Measurements from ENCODE around the gene IQCH.
"Not testable (repeated sequence)": the region's sequence is repeated elsewhere in the genome, so short reads cannot be mapped to it uniquely, and the experiment has no call there.

- TF ChIP-seq, protein P1, sequence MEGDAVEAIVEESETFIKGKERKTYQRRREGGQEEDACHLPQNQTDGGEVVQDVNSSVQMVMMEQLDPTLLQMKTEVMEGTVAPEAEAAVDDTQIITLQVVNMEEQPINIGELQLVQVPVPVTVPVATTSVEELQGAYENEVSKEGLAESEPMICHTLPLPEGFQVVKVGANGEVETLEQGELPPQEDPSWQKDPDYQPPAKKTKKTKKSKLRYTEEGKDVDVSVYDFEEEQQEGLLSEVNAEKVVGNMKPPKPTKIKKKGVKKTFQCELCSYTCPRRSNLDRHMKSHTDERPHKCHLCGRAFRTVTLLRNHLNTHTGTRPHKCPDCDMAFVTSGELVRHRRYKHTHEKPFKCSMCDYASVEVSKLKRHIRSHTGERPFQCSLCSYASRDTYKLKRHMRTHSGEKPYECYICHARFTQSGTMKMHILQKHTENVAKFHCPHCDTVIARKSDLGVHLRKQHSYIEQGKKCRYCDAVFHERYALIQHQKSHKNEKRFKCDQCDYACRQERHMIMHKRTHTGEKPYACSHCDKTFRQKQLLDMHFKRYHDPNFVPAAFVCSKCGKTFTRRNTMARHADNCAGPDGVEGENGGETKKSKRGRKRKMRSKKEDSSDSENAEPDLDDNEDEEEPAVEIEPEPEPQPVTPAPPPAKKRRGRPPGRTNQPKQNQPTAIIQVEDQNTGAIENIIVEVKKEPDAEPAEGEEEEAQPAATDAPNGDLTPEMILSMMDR (conservative IDR thresholded peaks at IDR 0.05) = not testable (repeated sequence)
- not testable (repeated sequence) for TF ChIP-seq ZFX (IDR thresholded peaks at IDR 0.05)
These were observed 199.1 kb downstream of the IQCH start for GRCh38 chr15:67453703-67454102.
